ENCODE results near the gene GGT6.
A peak's percentile ranks its signal among the peaks of the same experiment; 100 is the strongest.

GGT6 gene

GRCh38 chr17:4536742-4537411 is 23.5 kb downstream of the GGT6 start:
- H3K27me3 Mint-ChIP-seq, result peaks cover 4% of the 10 kb centered on the region
- peak overlapping the region; percentile 40 for H3K27ac Mint-ChIP-seq
- H3K4me1 Mint-ChIP-seq (ENCODE audit: low read depth), result peaks cover 2% of the 10 kb centered on the region
- H3K36me3 Mint-ChIP-seq (ENCODE audit: low read depth), result peaks cover 52% of the 10 kb centered on the region
- DNase-seq, result no peak
- no peak overlapping the region for H3K4me3 Mint-ChIP-seq
- no peaks in the 10 kb centered on the region for H3K9me3 Mint-ChIP-seq

GRCh38 chr17:4536259-4536741 is 24.1 kb downstream of the GGT6 start:
- no peaks in the 10 kb centered on the region for H3K9me3 Mint-ChIP-seq
- DNase-seq, result peak; percentile 47
- H3K36me3 Mint-ChIP-seq (ENCODE audit: low read depth), result peaks cover 46% of the 10 kb centered on the region
- peaks cover 4% of the 10 kb centered on the region for H3K27me3 Mint-ChIP-seq
- no peak overlapping the region for H3K27ac Mint-ChIP-seq
- H3K4me3 Mint-ChIP-seq, result no peak overlapping the region
- peaks cover 2% of the 10 kb centered on the region for H3K4me1 Mint-ChIP-seq (ENCODE audit: low read depth)

GRCh38 chr17:4535667-4536258 is 24.6 kb downstream of the GGT6 start:
- Mint-ChIP-seq H3K36me3 (ENCODE audit: low read depth) (peaks cover 41% of the 10 kb centered on the region), H3K9me3 (no peaks in the 10 kb centered on the region), H3K4me3 (no peak overlapping the region)

GRCh38 chr17:4534928-4535666 is 25.3 kb downstream of the GGT6 start:
- peaks cover 34% of the 10 kb centered on the region for H3K36me3 Mint-ChIP-seq (ENCODE audit: low read depth)
- no peaks in the 10 kb centered on the region for H3K9me3 Mint-ChIP-seq
- H3K27ac Mint-ChIP-seq, result no peak overlapping the region
- H3K27me3 Mint-ChIP-seq, result peaks cover 4% of the 10 kb centered on the region
- H3K4me3 Mint-ChIP-seq, result no peak overlapping the region
- DNase-seq, result peak; percentile 44
- peaks cover 2% of the 10 kb centered on the region for H3K4me1 Mint-ChIP-seq (ENCODE audit: low read depth)

More at GRCh38 chr17:4535667-4536258, 24.6 kb downstream of the GGT6 start:
- Mint-ChIP-seq H3K27me3 (peaks cover 4% of the 10 kb centered on the region), H3K4me1 (ENCODE audit: low read depth) (peaks cover 2% of the 10 kb centered on the region), H3K27ac (no peak overlapping the region)
- DNase-seq, result peak; percentile 38

- Mint-ChIP-seq H3K27me3 (peaks cover 4% of the 10 kb centered on the region), H3K36me3 (ENCODE audit: low read depth) (peaks cover 28% of the 10 kb centered on the region), H3K4me1 (ENCODE audit: low read depth) (peaks cover 2% of the 10 kb centered on the region), H3K4me3 (no peak overlapping the region), H3K9me3 (no peaks in the 10 kb centered on the region), H3K27ac (peak overlapping the region; percentile 79)
- no peak for DNase-seq
Measured at GRCh38 chr17:4534515-4534914, 25.9 kb downstream of the GGT6 start.

- Mint-ChIP-seq H3K4me1 (ENCODE audit: low read depth) (peaks cover 2% of the 10 kb centered on the region), H3K36me3 (ENCODE audit: low read depth) (peaks cover 21% of the 10 kb centered on the region), H3K4me3 (no peak overlapping the region), H3K9me3 (no peaks in the 10 kb centered on the region), H3K27me3 (peaks cover 4% of the 10 kb centered on the region), H3K27ac (peak overlapping the region; percentile 79)
- DNase-seq, result peak; percentile 47
Measured at GRCh38 chr17:4533523-4534504, 26.6 kb downstream of the GGT6 start.

- Mint-ChIP-seq H3K36me3 (ENCODE audit: low read depth) (peaks cover 13% of the 10 kb centered on the region), H3K4me1 (ENCODE audit: low read depth) (peaks cover 2% of the 10 kb centered on the region), H3K27me3 (peaks cover 4% of the 10 kb centered on the region), H3K4me3 (no peak overlapping the region), H3K9me3 (no peaks in the 10 kb centered on the region), H3K27ac (peak overlapping the region; percentile 30)
- DNase-seq, result no peak
Measured at GRCh38 chr17:4532860-4533522, 27.4 kb downstream of the GGT6 start.

GRCh38 chr17:4531988-4532736 is 28.2 kb downstream of the GGT6 start:
- Mint-ChIP-seq H3K27ac (peak overlapping the region; percentile 20), H3K27me3 (peaks cover 4% of the 10 kb centered on the region), H3K4me1 (ENCODE audit: low read depth) (peaks cover 2% of the 10 kb centered on the region), H3K36me3 (ENCODE audit: low read depth) (peaks cover 5% of the 10 kb centered on the region), H3K4me3 (no peak overlapping the region), H3K9me3 (no peaks in the 10 kb centered on the region)
- no peak for DNase-seq

GRCh38 chr17:4530799-4531730 is 29.3 kb downstream of the GGT6 start:
- Mint-ChIP-seq H3K36me3 (ENCODE audit: low read depth) (no peaks in the 10 kb centered on the region), H3K27me3 (peaks cover 4% of the 10 kb centered on the region), H3K4me1 (ENCODE audit: low read depth) (peaks cover 2% of the 10 kb centered on the region), H3K9me3 (no peaks in the 10 kb centered on the region), H3K4me3 (no peak overlapping the region), H3K27ac (peak overlapping the region; percentile 40)
- no peak for DNase-seq

GRCh38 chr17:4529533-4530152 is 30.7 kb downstream of the GGT6 start:
- no peak overlapping the region for H3K4me3 Mint-ChIP-seq
- H3K27ac Mint-ChIP-seq, result peak overlapping the region; percentile 28
- peaks cover 2% of the 10 kb centered on the region for H3K4me1 Mint-ChIP-seq (ENCODE audit: low read depth)
- H3K9me3 Mint-ChIP-seq, result no peaks in the 10 kb centered on the region
- H3K27me3 Mint-ChIP-seq, result peaks cover 4% of the 10 kb centered on the region
- DNase-seq, result no peak
- no peaks in the 10 kb centered on the region for H3K36me3 Mint-ChIP-seq (ENCODE audit: low read depth)

- H3K27ac Mint-ChIP-seq, result no peak overlapping the region
- H3K4me3 Mint-ChIP-seq, result no peak overlapping the region
- peaks cover 4% of the 10 kb centered on the region for H3K27me3 Mint-ChIP-seq
- no peak for DNase-seq
- no peaks in the 10 kb centered on the region for H3K4me1 Mint-ChIP-seq (ENCODE audit: low read depth)
- no peaks in the 10 kb centered on the region for H3K9me3 Mint-ChIP-seq
- no peaks in the 10 kb centered on the region for H3K36me3 Mint-ChIP-seq (ENCODE audit: low read depth)
Measured at GRCh38 chr17:4527566-4528125, 32.7 kb downstream of the GGT6 start.

- H3K27ac Mint-ChIP-seq, result no peak overlapping the region
- H3K4me3 Mint-ChIP-seq, result no peak overlapping the region
- no peak for DNase-seq
- H3K9me3 Mint-ChIP-seq, result no peaks in the 10 kb centered on the region
- H3K36me3 Mint-ChIP-seq (ENCODE audit: low read depth), result no peaks in the 10 kb centered on the region
- H3K27me3 Mint-ChIP-seq, result peaks cover 3% of the 10 kb centered on the region
- no peaks in the 10 kb centered on the region for H3K4me1 Mint-ChIP-seq (ENCODE audit: low read depth)
Measured at GRCh38 chr17:4527134-4527533, 33.2 kb downstream of the GGT6 start.

Measured in activated T-cell treated with anti-CD3 and anti-CD28 coated beads, Interleukin-2, amount 50 U/mL, for 24 hours (primary cell).